ENCODE data around the gene PRUNE2. TPM values are rescaled to one million over a fixed set of nuclear protein-coding genes. Genes with fewer than 3 reads are reported as not detected.
"Not testable (repeated sequence)": the region's sequence is repeated elsewhere in the genome, so short reads cannot be mapped to it uniquely, and the experiment has no call there.

PRUNE2 gene
- total RNA-seq, 1 donor from 2014 or later = 10.2 TPM

GRCh38 chr9:76610011-76610352 lies 295.9 kb downstream of the PRUNE2 start:
- FAIRE-seq = no peak
- peak in 1 of 2 donors; percentile 6 for DNase-seq (ENCODE audit: low spot score in 2 of 2)

DNA sequence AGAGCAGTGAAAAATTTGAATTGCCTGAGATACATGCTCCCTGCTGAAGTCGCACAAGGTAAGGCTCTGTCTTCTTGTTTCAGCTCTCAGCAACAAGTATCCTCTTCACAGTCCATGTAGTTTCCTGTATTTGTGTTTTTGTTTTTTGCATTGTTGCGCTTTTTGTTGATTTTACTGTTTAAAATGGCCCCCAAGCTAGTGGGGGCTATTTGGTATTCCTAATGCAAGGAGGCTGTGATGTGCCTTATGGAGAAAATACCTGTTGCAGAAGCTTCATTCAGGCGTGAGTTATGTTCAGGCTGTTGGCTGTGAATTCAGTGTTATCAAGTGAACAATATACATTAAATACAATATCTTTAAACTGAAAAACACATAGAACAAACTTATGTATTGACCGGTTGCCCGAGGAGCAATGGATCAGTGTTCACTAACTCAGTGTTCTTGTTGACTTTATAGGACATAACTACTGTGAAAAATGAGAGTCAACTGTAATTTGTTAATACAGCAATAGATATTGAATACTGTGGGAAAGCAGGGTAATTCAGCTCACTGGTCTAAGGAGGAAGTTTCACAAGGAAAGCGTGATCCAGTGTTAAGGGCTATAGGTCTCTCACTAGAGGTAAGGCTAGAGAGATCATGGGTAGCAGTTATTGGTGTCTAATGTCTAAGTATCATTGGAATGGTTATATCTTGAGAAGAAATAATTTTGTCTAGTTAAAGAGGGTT lies 296.5 kb downstream of the PRUNE2 start:
- DNase-seq (ENCODE audit: low spot score in 2 of 2) (no peak), FAIRE-seq (no peak)

DNA sequence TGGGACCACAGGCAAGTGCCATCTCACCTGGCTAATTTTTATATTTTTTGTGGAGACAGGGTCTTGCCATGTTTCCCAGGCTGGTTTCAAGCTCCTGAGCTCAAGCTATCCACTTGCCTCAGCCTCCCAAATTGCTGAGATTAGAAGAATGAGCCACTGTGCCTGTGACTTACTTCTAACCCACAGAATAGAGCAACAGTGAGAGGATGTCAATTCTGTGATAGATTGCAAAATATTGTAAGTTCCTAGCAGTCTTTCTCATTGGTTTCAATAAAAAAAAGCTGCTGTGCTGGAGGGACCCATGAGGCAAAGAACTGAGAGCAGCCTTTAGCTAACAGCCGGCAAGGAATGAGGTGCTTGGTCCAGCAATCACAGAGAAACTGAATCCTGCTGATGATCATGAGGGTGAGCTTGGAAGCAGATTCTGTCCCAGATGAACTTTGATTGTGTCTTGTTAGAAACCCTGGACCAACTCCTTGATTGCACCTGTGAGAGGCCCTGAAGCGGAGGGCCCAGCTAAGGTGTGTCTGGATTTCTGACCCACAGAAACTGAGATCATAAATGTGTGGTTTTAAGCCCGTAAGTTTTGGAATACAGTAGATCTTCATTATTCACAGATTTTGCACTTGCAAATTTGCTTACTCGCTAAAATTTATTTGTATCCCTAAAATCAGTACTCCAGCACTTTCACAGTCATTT lies 297.2 kb downstream of the PRUNE2 start:
- no peak for DNase-seq (ENCODE audit: low spot score in 2 of 2)
- FAIRE-seq = no peak

DNA sequence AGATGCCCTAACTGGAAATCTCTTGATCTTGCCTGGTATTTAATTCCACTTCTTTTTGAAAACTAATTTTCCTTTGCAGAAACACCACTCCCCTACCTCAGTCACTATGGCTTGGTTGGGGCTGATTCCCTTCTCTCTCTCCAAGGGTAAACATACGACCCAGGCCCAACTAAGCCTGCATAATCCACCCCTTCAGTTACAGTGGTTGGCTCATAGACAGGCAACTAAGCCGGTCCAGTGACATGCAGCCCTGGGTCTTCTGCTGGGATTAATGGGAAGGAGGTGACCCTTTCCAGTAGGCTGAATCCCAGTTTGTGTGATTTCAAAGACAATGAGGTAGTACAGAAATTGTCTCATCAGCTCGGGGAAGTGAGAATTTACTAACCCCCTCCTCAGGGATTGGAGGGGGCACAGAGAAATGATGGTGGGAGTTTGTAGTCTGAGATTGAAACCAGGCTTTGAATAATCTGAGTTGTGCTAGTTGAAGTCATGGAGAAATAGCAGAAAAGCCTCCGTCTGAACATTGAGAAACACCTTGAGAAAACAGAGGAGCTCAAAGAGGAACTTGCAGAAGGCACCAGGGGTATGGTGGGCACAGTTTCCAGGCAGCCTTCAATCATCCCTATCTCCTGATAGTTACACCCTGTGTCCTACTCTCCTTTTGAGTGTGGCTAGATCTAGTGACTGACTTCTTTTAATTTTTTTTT lies 298.0 kb downstream of the PRUNE2 start:
- no peak for DNase-seq (ENCODE audit: low spot score in 2 of 2)

DNA sequence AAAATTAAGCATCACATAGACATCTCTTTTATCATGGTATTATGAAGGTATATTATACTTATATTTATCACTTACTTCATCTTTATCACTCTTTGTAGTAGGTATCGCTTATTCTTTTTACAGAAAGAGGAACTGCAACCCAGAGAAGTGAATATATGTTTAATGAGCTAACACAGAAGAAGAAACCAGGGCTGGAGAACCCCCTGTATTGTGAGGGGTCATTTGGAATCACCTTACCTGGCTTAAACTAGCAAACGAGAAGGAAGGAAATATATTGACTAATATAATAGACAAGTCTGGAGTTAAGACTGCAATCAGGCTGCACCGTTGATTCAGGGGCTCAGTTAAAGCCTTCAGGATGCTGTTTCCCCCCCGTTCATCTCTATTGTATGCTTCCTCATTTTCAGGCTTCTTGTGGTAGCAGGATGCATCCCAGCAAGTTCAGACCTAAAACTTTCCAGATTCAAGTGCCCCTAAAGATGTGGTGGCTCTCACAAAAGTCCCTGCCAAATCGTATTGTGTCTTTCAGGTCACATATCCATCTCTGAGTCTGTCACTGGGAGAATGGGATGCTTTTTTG lies 300.5 kb downstream of the PRUNE2 start:
- FAIRE-seq = no peak
- no peak for DNase-seq (ENCODE audit: low spot score in 2 of 2)

More for the DNA sequence above, 298.0 kb downstream of the PRUNE2 start:
- FAIRE-seq = no peak

- no peak for DNase-seq (ENCODE audit: low spot score in 2 of 2)
Measured at GRCh38 chr9:76603931-76604570, 301.9 kb downstream of the PRUNE2 start.

GRCh38 chr9:76603448-76603895 lies 302.4 kb downstream of the PRUNE2 start:
- FAIRE-seq (no peak), DNase-seq (ENCODE audit: low spot score in 2 of 2) (no peak)

More at GRCh38 chr9:76603931-76604570, 301.9 kb downstream of the PRUNE2 start:
- no peak for FAIRE-seq

DNA sequence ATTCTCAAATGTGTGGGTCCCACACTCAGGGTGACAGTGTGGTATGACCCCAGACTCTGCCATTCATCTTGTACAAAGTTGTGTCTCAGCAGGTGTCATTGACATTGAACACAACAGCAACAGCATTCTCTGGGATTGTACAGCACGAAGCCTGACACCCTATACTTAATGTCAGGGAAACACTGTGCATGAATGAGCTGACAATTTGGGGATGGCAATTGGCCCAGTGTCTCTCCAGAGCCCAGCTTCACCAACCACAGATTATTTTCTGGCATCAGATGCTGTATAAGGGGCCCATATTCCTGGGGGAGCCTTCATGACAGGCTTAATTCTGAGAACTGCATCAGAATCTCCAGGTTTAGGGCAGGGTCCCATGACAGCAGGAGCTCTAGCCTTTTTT lies 303.7 kb downstream of the PRUNE2 start:
- no peak for FAIRE-seq
- no peak for DNase-seq (ENCODE audit: low spot score in 2 of 2)

GRCh38 chr9:76600007-76600615 lies 305.8 kb downstream of the PRUNE2 start:
- FAIRE-seq (no peak), DNase-seq (ENCODE audit: low spot score in 2 of 2) (no peak)

DNA sequence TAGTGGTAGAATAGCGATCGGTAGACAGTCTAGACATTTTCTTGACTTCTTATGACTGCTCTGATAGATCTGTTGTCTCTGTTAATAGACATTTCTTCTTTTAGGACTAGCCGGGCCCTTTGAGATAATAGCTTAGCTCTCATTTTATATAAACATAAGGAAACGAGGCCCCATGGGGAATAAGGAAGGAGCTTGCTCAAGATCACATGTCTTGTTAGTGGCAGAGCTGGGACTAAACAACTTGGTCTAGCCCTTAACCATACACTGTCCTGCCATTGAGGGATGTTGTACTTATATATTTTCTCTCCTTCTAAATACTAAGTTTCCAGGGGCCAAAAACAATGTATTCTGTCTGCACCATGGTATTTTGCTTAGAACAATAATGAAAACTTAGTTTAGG lies 306.9 kb downstream of the PRUNE2 start:
- FAIRE-seq (no peak), DNase-seq (ENCODE audit: low spot score in 2 of 2) (no peak)

GRCh38 chr9:76595645-76596044 lies 310.3 kb downstream of the PRUNE2 start:
- DNase-seq (ENCODE audit: low spot score in 2 of 2) (no peak), FAIRE-seq (no peak)

DNA sequence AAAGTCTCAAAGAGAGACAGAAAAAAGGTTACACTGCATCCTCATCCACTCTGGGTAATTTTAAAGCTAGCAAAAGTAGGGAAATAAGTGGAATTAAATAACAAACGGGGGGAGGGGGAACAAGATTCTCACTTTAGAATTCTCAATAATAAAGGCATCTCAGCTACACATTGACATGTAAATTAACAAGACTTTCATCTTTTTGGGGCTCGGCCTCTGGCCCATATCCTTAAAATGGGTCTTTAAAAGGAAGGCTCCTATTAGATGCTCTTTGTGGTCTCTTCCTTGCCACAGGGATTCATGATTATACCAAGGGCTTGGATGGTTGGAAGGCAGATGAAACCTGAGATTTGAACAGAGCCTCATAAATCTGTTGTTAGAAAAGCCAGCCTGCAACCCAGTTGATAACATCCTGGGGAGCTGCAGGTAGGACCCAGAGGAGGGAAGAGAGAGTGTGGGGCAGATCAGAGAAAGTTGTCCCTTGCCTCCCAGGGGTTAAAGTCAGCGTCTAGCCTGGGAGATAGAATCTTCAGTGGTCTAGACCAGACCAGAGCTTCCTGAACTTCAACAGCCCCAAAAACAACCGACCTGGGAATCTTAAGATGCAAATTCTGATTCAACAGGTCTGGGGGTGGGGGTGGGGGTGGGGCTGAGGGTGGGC lies 311.0 kb downstream of the PRUNE2 start:
- DNase-seq (ENCODE audit: low spot score in 2 of 2) (no peak), FAIRE-seq (no peak)

GRCh38 chr9:76593961-76594735 lies 311.8 kb downstream of the PRUNE2 start:
- not testable (repeated sequence) for FAIRE-seq; DNase-seq (ENCODE audit: low spot score in 2 of 2)

GRCh38 chr9:76592974-76593347 lies 313.0 kb downstream of the PRUNE2 start:
- FAIRE-seq (no peak), DNase-seq (ENCODE audit: low spot score in 2 of 2) (no peak)

DNA sequence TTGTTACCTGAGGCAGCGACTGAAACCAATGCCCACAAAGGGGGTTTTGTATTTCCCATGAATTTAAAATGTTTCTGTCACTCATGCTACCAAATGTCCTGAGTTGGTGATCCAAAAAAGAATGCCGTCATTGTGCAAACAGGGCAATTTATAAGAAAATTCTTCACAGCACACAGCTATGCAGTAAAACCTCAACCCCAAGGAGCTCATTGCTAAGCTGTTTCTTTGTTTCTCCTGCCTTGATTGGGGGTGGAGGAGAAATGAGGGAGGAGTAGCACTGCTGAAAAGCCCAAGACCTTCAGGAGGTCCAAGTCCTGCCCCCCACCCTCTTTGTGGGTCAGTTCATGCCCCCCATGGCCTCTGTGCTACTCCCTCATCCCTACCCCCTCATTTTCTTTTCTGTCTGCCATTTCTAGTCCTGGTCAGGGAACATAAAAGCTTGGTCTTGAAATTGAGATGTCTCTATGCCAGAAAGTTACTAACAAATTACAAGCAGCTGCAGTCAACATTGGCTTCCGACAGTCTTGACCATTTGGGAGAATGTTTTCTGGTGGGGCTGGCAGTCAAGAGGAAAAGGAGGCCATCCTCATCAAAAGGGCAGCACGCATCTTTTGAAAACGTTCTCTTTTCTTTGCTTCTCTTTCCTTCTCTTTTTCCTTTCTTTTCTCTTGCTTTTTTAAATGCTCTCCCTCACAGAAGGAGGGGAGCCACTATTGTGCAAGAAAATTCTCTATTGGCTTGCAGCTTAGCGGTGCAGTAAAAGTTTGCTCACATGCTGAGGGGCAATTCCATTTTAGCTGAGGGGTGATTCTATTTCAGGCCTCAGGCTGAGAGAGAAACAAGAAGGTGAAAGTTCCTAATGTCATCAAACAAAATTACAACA lies 313.6 kb downstream of the PRUNE2 start:
- DNase-seq (ENCODE audit: low spot score in 2 of 2) = no peak

DNA sequence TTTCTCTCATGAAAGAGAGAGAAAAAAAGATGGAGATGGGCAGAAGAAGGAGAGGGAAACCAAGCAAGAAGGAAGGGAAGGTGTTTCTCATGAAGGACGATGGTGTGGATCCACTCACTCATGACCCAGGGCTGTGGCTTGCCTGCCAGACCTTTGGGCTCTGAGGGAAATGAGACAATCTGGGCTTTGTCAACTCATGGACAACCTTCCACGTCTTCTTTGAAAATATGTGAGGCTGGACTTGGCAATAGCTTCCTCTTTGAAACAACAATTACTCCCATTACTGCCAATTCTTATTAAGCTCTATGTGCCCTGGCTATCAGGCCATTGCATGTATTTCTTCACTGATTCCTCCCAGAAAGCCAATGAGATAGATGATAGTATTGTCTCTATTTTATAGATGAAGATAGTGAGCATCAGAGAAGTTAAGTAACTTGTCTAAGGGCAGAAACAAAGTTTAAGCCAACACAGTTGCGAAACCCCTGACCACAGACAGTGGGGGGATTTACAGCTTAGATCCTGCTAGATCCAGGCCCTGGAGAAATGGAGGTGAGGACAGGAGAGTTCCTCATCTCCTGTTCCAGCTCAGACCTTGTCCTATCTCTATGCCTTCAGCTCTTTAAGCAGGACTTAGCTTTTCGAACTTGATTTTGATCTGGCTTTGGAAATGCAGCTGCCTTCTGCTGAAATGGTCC lies 314.5 kb downstream of the PRUNE2 start:
- no peak for DNase-seq (ENCODE audit: low spot score in 2 of 2)
- FAIRE-seq = no peak

More for the DNA sequence above, 313.6 kb downstream of the PRUNE2 start:
- FAIRE-seq = no peak

DNA sequence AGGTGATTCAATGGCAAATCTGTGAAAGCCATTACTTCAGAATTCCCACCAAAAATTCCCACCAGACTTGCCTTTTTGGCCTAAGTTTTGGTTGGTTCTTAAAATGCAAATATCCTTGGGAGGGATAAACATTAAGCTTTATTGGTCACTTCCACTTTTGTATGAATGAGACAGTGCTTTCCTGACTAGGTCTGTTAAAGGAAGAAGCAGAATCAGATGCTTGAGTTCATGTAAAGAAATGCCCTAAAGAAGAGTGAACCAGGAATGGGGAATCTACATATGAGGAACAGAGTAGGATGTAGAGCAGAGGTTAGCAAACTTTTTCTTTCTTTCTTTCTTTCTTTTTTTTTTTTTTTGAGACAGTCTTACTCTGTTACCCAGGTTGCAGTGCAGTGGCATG lies 317.6 kb downstream of the PRUNE2 start:
- no peak for DNase-seq (ENCODE audit: low spot score in 2 of 2)
- no peak for FAIRE-seq

Measured in frontal cortex (tissue), 4 donors.